B cell (primary cell): Measurements from ENCODE around the gene STOML1. TPM values are rescaled to one million over a fixed set of nuclear protein-coding genes. Genes with fewer than 3 reads are reported as not detected.

ENCODE experiments used
- ATAC-seq: fragments of 200-7000 bp; cut with Tn5 transposase; one replicate; pipeline ENCODE4 v1.10.0; 2021; ENCODE audit warnings: low read depth, mild to moderate bottlenecking, moderate number of reproducible peaks, moderate library complexity
- CTCF ChIA-PET: fragments of 350-600 bp; sonication (Branson Sonifier 250); formaldehyde crosslinking; loops from one replicate; lab custom pipeline; 2021; ENCODE audit warnings: antibody characterized with exemption, inconsistent platforms; lab: Charles Lee
- POLR2A ChIA-PET: fragments of 350-600 bp; sonication (Branson Sonifier 250); formaldehyde crosslinking; loops from one replicate; lab custom pipeline; 2021; ENCODE audit warnings: antibody characterized with exemption; lab: Charles Lee
- DNase-seq: peaks from one replicate; pipeline ENCODE4 v3.0.0; 2013
- H2AFZ ChIP-seq: 2 replicates; pipeline ENCODE4 v1.6.1; 2012; ENCODE audit warnings: mild to moderate bottlenecking, low read depth, low read length; ENCODE audit not compliant: insufficient read depth, poor library complexity, severe bottlenecking
- H3K27ac ChIP-seq, 2 donors: 1 replicate in 1 of 2; 2 replicates in 1 of 2; pipeline ENCODE4 v1.5.1; 2012 to 2013; ENCODE audit warnings: low read length in 2 of 2, mild to moderate bottlenecking in 2 of 2, moderate library complexity in 1 of 2
- H3K27me3 ChIP-seq, 4 experiments: fragments of 200-600 bp in 1 of 4; sonication (generic) in 1 of 4; replicated peaks in 1 of 4; 1 replicate in 2 of 4; 2 replicates in 2 of 4; pipeline versions ENCODE4 v1.6.1 to v1.7.0; 2013 to 2016; ENCODE audit warnings: low read length in 3 of 4, mild to moderate bottlenecking in 2 of 4, mixed read lengths in 1 of 4, moderate library complexity in 1 of 4; ENCODE audit not compliant: insufficient read depth in 4 of 4, control insufficient read depth in 3 of 4; ENCODE audit errors: control extremely low read depth in 1 of 4
- H3K36me3 ChIP-seq, 2 experiments: replicated peaks in 1 of 2; 1 replicate in 1 of 2; 2 replicates in 1 of 2; pipeline versions ENCODE4 v1.6.1 to v1.7.1; 2013; ENCODE audit warnings: low read length in 1 of 2; ENCODE audit not compliant: insufficient read depth in 2 of 2, control insufficient read depth in 1 of 2; ENCODE audit errors: control extremely low read depth in 1 of 2, extremely low read depth in 1 of 2
- H3K4me1 ChIP-seq, 2 donors: fragments of 200-600 bp in 1 of 2; sonication (generic) in 1 of 2; 1 replicate in 1 of 2; 2 replicates in 1 of 2; pipeline versions ENCODE4 v1.5.1 to v1.6.1; 2013 to 2017; ENCODE audit warnings: low read length in 2 of 2; ENCODE audit not compliant: control insufficient read depth in 2 of 2, insufficient read depth in 2 of 2
- H3K4me2 ChIP-seq: replicated peaks from 2 replicates; pipeline ENCODE3; 2012; ENCODE audit warnings: mild to moderate bottlenecking, low read depth, low read length; ENCODE audit not compliant: poor library complexity, severe bottlenecking
- H3K4me3 ChIP-seq, 5 experiments: fragments of 200-600 bp in 1 of 5; sonication (generic) in 1 of 5; 1 replicate in 3 of 5; 2 replicates in 2 of 5; pipeline versions ENCODE4 v1.5.1 to v1.7.0; 2011 to 2016; ENCODE audit warnings: low read length in 4 of 5, mild to moderate bottlenecking in 4 of 5, low read depth in 2 of 5, control low read depth in 1 of 5, moderate library complexity in 1 of 5; ENCODE audit not compliant: insufficient read depth in 1 of 5; ENCODE audit errors: control extremely low read depth in 1 of 5, extremely low read depth in 1 of 5
- H3K79me2 ChIP-seq: fragments of 200-600 bp; sonication (generic); one replicate; pipeline ENCODE4 v1.6.0; 2016; ENCODE audit warnings: low read length; ENCODE audit not compliant: control insufficient read depth, insufficient read depth
- H3K9ac ChIP-seq: fragments of 200-600 bp; sonication (generic); 2 replicates; pipeline ENCODE4 v1.6.1; 2017; ENCODE audit warnings: mild to moderate bottlenecking, low read length, moderate library complexity
- H3K9me3 ChIP-seq, 3 donors: one replicate each; pipeline versions ENCODE4 v1.6.1 to v1.7.1; 2013; ENCODE audit warnings: low read length in 2 of 3; ENCODE audit not compliant: control insufficient read depth in 2 of 3, insufficient read depth in 1 of 3; ENCODE audit errors: control extremely low read depth in 1 of 3
- H4K20me1 ChIP-seq: 2 replicates; pipeline ENCODE4 v1.6.0; 2012; ENCODE audit warnings: mild to moderate bottlenecking, low read length; ENCODE audit not compliant: insufficient read depth, control insufficient read depth, poor library complexity, severe bottlenecking
- H3K27ac Mint-ChIP-seq: one replicate; pipeline ENCODE4 v1.8.0; 2021; ENCODE audit warnings: mixed read lengths
- H3K27me3 Mint-ChIP-seq: one replicate; pipeline ENCODE4 v1.8.0; 2021; ENCODE audit warnings: mixed read lengths
- H3K4me1 Mint-ChIP-seq: one replicate; pipeline ENCODE4 v1.8.0; 2021; ENCODE audit warnings: mixed read lengths
- H3K4me3 Mint-ChIP-seq: one replicate; pipeline ENCODE4 v1.8.0; 2021; ENCODE audit warnings: mixed read lengths
- H3K9me3 Mint-ChIP-seq: one replicate; pipeline ENCODE4 v1.8.0; 2022; ENCODE audit warnings: mixed read lengths; ENCODE audit not compliant: insufficient read depth
- CTCF ChIP-seq: fragments of 200-600 bp; IDR thresholded peaks from one replicate; pipeline ENCODE4 v1.8.0; 2022; ENCODE audit warnings: antibody characterized with exemption, mild to moderate bottlenecking
- EZH2 ChIP-seq: IDR thresholded peaks from 2 replicates; pipeline ENCODE4 v1.6.1; 2012; ENCODE audit warnings: borderline replicate concordance, low read depth, mild to moderate bottlenecking, moderate library complexity, low read length; ENCODE audit not compliant: insufficient read depth, poor library complexity, severe bottlenecking
- WGBS: methylation state at CpG from one replicate; pipeline ENCODE4 v1.1.5; 2013; ENCODE audit warnings: missing lambda C conversion rate; ENCODE audit not compliant: insufficient coverage; 5-methylcytosine and 5-hydroxymethylcytosine counted together
- intact Hi-C: fragments of 100-400 bp; cut with micrococcal nuclease; formaldehyde crosslinking; loops from one replicate; pipeline ENCODE4 v1.10.0; 2022
- polyA plus RNA-seq: library from polyadenylated mRNA; depleted of rRNA; stranded (reverse); fragments of >200 nt; gene quantifications from 2 replicates; pipeline ENCODE4 v1.2.3, GENCODE V29; 2012
- total RNA-seq, 2 donors: library from RNA; stranded (reverse); fragments of 120-200 nt in 1 of 2; gene quantifications; 1 replicate in 1 of 2; 2 replicates in 1 of 2; pipeline versions ENCODE4 v1.2.3 to v1.2.4, GENCODE V29; 2013 to 2022

STOML1 gene
- total and polyA plus RNA-seq, 2 donors (not counting 1 experiment from before 2014, with no cell fraction given): 6.2 to 11.3 TPM

- peaks cover 18% of the 10 kb centered on the region for H3K4me1 Mint-ChIP-seq
- DNase-seq: no peak
- Histone ChIP-seq H3K79me2 (no peaks in the 10 kb centered on the region), H3K4me3 (no peak overlapping the region), H4K20me1 (no peaks in the 10 kb centered on the region), H3K27me3 (peaks cover 0 to 4% (median 0%) of the 10 kb centered on the region in 4 experiments), H3K36me3 (no peaks in the 10 kb centered on the region), H2AFZ (no peak overlapping the region), H3K27ac (no peak overlapping the region), H3K9me3 (no peaks in the 10 kb centered on the region), H3K4me1 (peaks cover 6 to 14% of the 10 kb centered on the region in 2 donors), H3K9ac (no peak overlapping the region), H3K4me2 (no peak overlapping the region)
- POLR2A ChIA-PET: interaction anchor here (0.7 kb wide), 1 partner anchor 12 kb away, joined by 5 read pairs; no protein-coding TSS in a partner anchor
- ATAC-seq: no peak
- H3K27me3 Mint-ChIP-seq: peaks cover 6% of the 10 kb centered on the region
- CTCF ChIA-PET: no interaction called here
- no peak overlapping the region for H3K4me3 Mint-ChIP-seq
- WGBS: 100% methylated on average over 9 of the region's 9 CpGs
- TF ChIP-seq CTCF (no peak), EZH2 (no peak)
- no peak overlapping the region for H3K27ac Mint-ChIP-seq
- intact Hi-C loops: no loop called here
- H3K9me3 Mint-ChIP-seq: no peaks in the 10 kb centered on the region
Measured at GRCh38 chr15:73946795-73947370, 45.2 kb downstream of the STOML1 start.

GRCh38 chr15:73946046-73946721, 45.9 kb downstream of the STOML1 start:
- ATAC-seq (no peak), DNase-seq (no peak)
- no peaks in the 10 kb centered on the region for H3K9me3 ChIP-seq
- H3K36me3 ChIP-seq: no peaks in the 10 kb centered on the region
- Mint-ChIP-seq H3K27ac (no peak overlapping the region), H3K27me3 (peaks cover 10% of the 10 kb centered on the region), H3K9me3 (no peaks in the 10 kb centered on the region), H3K4me1 (peaks cover 21% of the 10 kb centered on the region), H3K4me3 (no peak overlapping the region)
- CTCF ChIA-PET: no interaction called here
- H3K4me3 ChIP-seq: no peak overlapping the region
- no peaks in the 10 kb centered on the region for H3K79me2 ChIP-seq
- POLR2A ChIA-PET: interaction anchor here (0.7 kb wide), 1 partner anchor 13 kb away, joined by 5 read pairs; no protein-coding TSS in a partner anchor
- H3K27me3 ChIP-seq: peaks cover 0 to 4% (median 0%) of the 10 kb centered on the region in 4 experiments
- peaks cover 4 to 11% of the 10 kb centered on the region in 2 donors for H3K4me1 ChIP-seq
- no peak overlapping the region for H2AFZ ChIP-seq
- TF ChIP-seq CTCF (no peak), EZH2 (no peak)
- H3K27ac ChIP-seq: no peak overlapping the region
- 26% methylated on average over 13 of the region's 17 CpGs for WGBS
- intact Hi-C loops: no loop called here
- no peak overlapping the region for H3K4me2 ChIP-seq
- no peaks in the 10 kb centered on the region for H4K20me1 ChIP-seq
- H3K9ac ChIP-seq: no peak overlapping the region
